Activated naive CD4-positive, alpha-beta T cell treated with anti-CD3 and anti-CD28 coated beads, Interleukin-2, amount 50 U/mL, for 24 hours (primary cell): ENCODE data around the gene SLC28A3.

ENCODE experiments used
- H3K27ac Mint-ChIP-seq: one replicate; pipeline ENCODE4 v1.8.0; 2021; ENCODE audit warnings: mild to moderate bottlenecking, mixed read lengths
- H3K27me3 Mint-ChIP-seq: one replicate; pipeline ENCODE4 v1.8.0; 2021; ENCODE audit warnings: mixed read lengths
- H3K36me3 Mint-ChIP-seq: one replicate; pipeline ENCODE4 v1.8.0; 2021; ENCODE audit warnings: mixed read lengths
- H3K4me1 Mint-ChIP-seq: one replicate; pipeline ENCODE4 v1.8.0; 2021; ENCODE audit warnings: mixed read lengths
- H3K4me3 Mint-ChIP-seq: one replicate; pipeline ENCODE4 v1.8.0; 2021; ENCODE audit warnings: mild to moderate bottlenecking, mixed read lengths
- H3K9me3 Mint-ChIP-seq: one replicate; pipeline ENCODE4 v1.8.0; 2021; ENCODE audit warnings: mixed read lengths

SLC28A3 gene

DNA sequence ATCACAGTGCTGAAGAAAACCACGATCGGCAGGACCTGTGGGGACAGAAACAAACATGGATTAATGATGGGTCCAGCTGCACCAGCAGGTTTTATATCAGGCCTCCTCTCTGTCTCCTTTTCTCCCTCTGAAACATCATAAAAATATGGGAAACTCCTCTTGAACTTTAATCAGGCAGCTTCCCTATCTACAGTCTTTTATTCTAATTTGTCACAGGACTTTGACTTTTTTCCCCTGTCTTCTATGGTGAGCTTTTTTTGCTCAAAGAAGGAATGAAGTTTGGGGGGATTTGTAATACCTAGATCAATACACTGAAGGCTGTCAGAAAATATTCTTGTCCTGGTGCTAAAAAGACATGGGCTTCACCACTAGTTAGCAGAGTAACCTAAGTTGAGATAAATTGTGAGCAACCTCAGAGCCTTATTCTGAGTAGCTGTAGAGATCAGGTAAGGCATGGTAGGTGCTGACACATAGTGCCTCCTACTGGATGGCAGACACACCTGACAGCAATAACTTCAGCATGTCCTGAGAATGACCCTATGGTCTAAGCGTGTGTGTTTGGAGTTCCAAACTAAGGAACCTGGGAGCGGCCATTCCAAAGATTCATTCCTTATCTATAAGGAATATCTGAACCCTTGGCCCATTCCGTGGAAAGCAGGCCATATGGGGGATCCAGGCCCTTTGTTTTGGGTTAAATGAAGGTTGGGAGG is 46.2 kb downstream of the SLC28A3 start:
- peaks cover 60% of the 10 kb centered on the region for H3K4me1 Mint-ChIP-seq
- no peaks in the 10 kb centered on the region for H3K27me3 Mint-ChIP-seq
- H3K9me3 Mint-ChIP-seq: peaks cover 4% of the 10 kb centered on the region
- no peaks in the 10 kb centered on the region for H3K36me3 Mint-ChIP-seq
- H3K27ac Mint-ChIP-seq: peak overlapping the region; percentile 87
- no peak overlapping the region for H3K4me3 Mint-ChIP-seq

DNA sequence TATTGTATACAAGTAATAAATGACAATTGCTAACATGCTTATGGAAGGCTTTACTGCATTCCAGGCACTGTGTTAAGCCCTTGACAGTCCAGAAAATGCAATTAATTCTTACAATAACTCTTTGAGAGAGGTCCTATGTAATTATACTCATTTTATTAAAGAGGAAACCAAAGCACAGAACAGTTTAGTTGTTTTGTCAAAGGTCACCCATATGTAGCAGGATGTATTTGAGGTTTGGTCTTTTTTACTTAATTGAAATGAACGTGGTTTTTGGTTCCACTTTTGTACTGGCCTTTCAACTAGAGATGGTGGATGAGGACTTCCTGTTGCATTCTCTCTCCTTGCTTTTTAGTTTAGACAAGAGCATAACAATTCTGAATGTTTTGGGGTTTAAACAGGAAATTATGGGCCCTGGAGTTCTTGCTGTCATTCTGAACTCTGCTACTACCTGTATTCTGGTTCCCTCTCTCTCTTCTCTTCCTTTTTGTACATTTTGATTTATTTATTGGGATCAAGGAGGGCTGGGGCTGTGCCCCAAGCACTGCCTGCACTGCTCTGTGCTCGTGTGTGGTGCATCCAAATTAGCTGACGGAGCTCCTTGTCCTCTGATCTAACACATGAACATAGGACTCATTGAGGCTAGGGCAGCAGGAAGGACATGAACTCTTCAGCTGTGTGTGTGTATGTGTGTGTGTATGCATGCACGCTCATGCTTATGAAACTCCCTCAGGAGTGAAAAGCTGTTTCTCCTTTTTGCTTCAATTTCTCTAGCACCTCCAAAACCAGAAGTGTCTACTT is 47.4 kb downstream of the SLC28A3 start:
- peaks cover 4% of the 10 kb centered on the region for H3K9me3 Mint-ChIP-seq
- peaks cover 60% of the 10 kb centered on the region for H3K4me1 Mint-ChIP-seq
- H3K27ac Mint-ChIP-seq: peak overlapping the region; percentile 98
- peak overlapping the region; percentile 72 for H3K4me3 Mint-ChIP-seq
- no peaks in the 10 kb centered on the region for H3K36me3 Mint-ChIP-seq
- no peaks in the 10 kb centered on the region for H3K27me3 Mint-ChIP-seq

DNA sequence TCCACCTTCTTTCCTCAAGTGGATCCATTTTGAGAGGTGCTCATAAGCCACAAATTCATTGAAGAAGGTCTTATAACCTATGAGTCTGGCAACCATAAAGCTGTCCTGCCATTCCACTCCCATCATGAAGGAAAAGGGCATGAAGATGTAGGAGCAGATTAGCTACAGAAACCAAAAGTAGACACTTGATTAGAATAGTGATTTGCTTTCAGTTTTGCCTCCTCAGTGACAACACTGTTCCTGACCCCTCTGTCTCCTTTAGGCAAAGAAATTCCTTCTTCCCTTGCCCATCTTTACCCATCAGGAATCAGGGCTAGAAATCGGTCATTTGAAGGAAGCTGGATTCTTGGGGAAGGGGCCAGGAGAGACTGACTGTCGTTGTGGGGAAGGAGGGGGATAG is 55.2 kb downstream of the SLC28A3 start:
- Mint-ChIP-seq H3K27ac (no peak overlapping the region), H3K36me3 (no peaks in the 10 kb centered on the region)

DNA sequence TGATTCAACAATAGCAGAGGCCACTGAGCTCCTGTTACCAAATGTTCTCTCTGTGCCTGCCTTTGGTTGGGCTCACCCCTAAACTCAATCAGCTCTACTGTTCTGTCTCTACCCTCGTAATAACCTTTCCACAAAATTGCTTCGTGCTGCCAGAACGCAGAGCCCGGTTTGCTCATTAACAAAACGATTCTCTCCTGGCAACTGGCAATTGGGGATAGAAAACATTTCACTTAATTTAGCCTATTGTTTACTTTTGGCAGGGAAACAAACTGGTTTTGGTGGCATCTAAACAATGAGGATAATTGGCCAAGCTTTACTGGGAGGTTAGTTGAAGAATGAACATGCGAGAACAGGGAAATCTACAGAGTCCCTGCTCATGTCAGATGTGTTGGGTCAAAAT is 56.6 kb downstream of the SLC28A3 start:
- Mint-ChIP-seq H3K4me3 (no peak overlapping the region), H3K36me3 (no peaks in the 10 kb centered on the region), H3K9me3 (no peaks in the 10 kb centered on the region), H3K27ac (no peak overlapping the region), H3K27me3 (no peaks in the 10 kb centered on the region), H3K4me1 (peaks cover 10% of the 10 kb centered on the region)

More for the DNA sequence above, 55.2 kb downstream of the SLC28A3 start:
- Mint-ChIP-seq H3K4me3 (no peak overlapping the region), H3K9me3 (no peaks in the 10 kb centered on the region), H3K27me3 (no peaks in the 10 kb centered on the region), H3K4me1 (peaks cover 10% of the 10 kb centered on the region)

DNA sequence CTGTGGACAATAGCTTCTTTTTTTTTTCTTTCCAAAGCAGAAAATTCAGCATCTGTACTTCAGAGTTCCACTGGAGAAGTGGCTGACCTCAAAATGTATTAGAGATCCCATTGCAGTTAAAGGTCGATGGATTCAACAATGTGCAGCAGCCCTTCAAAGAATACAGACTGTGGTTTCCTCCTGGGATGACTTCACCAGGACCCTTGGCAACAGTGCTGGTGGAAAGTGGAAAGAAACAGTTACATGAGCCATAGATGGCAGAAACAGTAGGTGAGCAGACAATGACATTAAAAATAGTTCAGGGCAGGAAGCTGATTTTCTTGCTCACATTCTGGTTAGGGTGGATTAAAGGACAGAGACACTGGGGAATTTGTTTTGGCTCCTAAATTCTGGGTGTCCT is 62.4 kb downstream of the SLC28A3 start:
- no peaks in the 10 kb centered on the region for H3K9me3 Mint-ChIP-seq
- H3K27me3 Mint-ChIP-seq: peaks cover 9% of the 10 kb centered on the region
- no peak overlapping the region for H3K27ac Mint-ChIP-seq
- H3K36me3 Mint-ChIP-seq: peaks cover 2% of the 10 kb centered on the region
- H3K4me1 Mint-ChIP-seq: no peaks in the 10 kb centered on the region
- H3K4me3 Mint-ChIP-seq: no peak overlapping the region

DNA sequence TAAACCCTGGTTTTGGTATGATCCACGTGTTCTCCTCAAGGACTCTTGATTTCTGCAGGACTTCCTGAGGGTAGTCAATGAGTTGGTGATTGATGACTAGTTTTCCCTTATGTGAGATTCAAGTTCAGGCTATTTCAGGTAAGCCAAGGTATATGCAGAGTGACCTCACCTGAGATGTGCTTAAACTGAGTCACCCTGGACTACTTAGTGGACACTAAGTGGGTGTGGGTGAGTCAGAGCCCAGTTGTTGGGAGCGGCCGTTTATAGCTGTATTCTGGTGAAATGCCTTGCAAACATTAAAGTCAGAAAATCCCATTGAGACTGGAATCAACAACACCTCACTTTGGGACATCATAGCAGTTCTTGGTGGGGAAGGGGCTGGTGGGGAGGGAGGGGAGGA is 62.9 kb downstream of the SLC28A3 start:
- Mint-ChIP-seq H3K4me1 (no peaks in the 10 kb centered on the region), H3K27me3 (peaks cover 11% of the 10 kb centered on the region), H3K27ac (no peak overlapping the region), H3K36me3 (peaks cover 2% of the 10 kb centered on the region), H3K9me3 (no peaks in the 10 kb centered on the region), H3K4me3 (no peak overlapping the region)

DNA sequence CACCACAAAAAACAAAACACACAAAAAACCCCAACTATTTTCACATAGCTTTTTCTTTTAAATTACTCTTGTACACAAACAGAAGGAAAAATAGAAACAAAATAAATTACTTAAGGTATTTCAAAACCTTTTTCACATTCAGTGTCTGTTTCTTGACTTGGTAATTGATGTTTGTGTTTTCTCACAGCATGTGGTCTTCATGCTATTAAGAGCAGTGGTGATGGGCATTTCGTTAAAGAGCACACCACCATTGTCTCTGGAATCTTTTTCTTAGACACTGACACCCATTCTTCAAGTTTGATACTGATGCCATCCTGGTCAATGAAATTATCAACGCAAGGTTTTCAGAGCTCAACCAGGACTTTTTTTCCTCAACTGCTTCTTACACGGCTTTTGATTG is 63.8 kb downstream of the SLC28A3 start:
- Mint-ChIP-seq H3K27ac (no peak overlapping the region), H3K9me3 (no peaks in the 10 kb centered on the region), H3K4me1 (no peaks in the 10 kb centered on the region), H3K36me3 (peaks cover 2% of the 10 kb centered on the region), H3K27me3 (peaks cover 12% of the 10 kb centered on the region), H3K4me3 (no peak overlapping the region)

DNA sequence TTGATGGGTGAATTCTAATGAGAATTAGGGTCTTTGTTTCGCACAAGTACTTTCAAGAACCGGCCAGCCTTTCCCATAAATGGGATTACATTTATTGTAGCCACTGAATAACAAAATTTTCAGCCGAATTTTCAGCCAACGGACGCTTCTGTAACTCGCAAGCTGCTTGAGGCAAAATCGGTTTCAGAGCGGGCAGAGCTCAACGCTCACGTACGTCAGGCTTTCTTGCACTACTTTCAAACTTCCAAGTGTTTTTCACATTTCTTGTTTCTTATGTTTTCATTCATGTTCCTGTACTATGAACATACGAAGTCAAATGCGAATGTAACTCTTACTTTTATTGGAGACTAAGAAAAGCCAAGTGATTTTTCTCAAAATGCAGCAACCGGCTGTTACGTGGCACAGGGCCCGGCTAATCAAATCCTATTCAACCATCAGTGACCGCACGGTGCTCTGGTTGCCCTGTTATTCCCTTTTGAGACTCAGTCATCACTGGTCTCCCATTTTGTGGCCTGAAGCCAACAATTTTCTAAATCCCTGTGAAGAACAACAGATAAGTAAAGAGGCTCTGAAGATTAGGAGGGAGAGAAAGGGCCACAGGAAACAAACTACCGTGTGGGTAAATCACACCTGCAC is 68.5 kb downstream of the SLC28A3 start:
- peaks cover 19% of the 10 kb centered on the region for H3K27me3 Mint-ChIP-seq
- H3K9me3 Mint-ChIP-seq: no peaks in the 10 kb centered on the region
- no peak overlapping the region for H3K27ac Mint-ChIP-seq

DNA sequence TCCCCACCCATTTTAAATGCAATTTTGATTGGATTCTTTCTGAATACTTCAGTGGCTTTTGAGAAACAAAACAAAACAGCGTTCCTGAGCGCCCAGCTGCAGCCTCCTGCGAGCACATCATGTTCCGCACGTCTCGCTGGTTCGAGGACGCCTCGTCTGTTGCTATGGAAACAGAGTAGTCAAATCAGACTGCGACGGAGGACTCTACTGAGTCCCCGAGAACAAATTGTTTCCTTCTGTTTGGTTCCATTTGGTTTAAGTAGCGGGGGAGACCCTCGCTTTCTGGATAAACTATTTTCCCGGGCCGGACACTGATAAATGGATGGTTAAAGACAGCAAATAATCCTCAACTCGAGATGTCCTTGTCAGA is 69.0 kb downstream of the SLC28A3 start:
- H3K27me3 Mint-ChIP-seq: peaks cover 19% of the 10 kb centered on the region
- no peak overlapping the region for H3K27ac Mint-ChIP-seq

More for the DNA sequence above, 68.5 kb downstream of the SLC28A3 start:
- Mint-ChIP-seq H3K36me3 (peaks cover 2% of the 10 kb centered on the region), H3K4me1 (peaks cover 7% of the 10 kb centered on the region), H3K4me3 (peak overlapping the region; percentile 67)

DNA sequence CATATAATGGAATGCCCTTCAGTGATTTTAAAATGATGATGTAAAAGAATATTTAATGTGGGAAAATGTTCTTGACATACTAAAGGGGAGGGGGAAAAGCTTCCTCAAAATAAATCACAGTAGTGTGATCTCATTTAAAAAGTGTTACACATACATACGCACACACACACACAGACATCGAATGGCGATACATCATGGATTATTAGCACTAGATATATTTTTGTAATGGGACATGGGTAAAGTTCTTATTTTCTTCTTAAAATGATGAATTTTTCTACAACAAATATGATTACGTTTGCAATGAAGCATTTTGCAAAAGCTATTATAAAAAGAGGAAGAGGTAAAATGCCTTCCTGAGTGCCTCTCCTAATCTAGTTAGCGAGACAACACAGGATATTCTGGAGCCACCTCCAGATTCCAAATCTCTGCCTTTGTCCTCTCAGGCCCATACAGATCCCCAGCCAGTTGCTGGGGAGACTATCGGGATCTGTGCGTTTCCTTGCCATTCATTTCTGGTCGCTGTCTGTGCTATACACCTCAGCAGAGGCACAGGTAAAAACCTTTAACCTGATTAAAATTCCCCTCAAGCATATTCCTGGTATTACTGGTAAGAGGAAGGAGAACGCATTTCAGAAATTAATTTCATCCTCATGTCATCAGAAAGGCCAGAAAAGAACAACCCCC is 69.6 kb downstream of the SLC28A3 start:
- Mint-ChIP-seq H3K36me3 (peaks cover 2% of the 10 kb centered on the region), H3K27ac (no peak overlapping the region), H3K4me1 (peaks cover 17% of the 10 kb centered on the region), H3K27me3 (peaks cover 19% of the 10 kb centered on the region), H3K4me3 (peak overlapping the region; percentile 67), H3K9me3 (no peaks in the 10 kb centered on the region)

More for the DNA sequence above, 69.0 kb downstream of the SLC28A3 start:
- no peaks in the 10 kb centered on the region for H3K9me3 Mint-ChIP-seq
- H3K4me1 Mint-ChIP-seq: peaks cover 11% of the 10 kb centered on the region
- peak overlapping the region; percentile 67 for H3K4me3 Mint-ChIP-seq
- H3K36me3 Mint-ChIP-seq: peaks cover 2% of the 10 kb centered on the region

DNA sequence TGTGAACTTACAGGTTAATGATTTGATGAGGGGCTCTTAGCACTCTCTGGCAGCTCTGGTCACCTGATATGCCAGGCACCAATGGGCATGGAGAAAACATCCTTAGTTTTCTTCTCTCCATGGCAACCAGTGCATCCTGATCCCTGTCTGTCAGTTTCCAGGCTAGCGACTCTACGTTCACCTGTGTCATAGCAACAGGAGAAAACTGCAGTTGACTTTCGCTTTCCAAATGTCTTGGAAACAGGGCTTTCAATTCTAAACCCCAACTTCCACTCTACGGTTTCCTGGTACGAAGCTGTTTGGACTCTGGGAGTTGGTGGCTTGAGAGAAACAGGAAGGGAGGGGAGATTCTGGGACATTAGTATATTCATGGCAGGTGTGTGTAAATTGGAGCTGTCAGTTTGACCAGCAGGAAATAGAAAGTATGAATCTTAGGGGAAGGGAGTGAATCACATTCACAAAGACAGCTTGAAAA is 74.4 kb downstream of the SLC28A3 start:
- Mint-ChIP-seq H3K4me3 (no peak overlapping the region), H3K9me3 (no peaks in the 10 kb centered on the region), H3K27me3 (peaks cover 3% of the 10 kb centered on the region), H3K27ac (peak overlapping the region; percentile 74), H3K4me1 (peaks cover 14% of the 10 kb centered on the region), H3K36me3 (no peaks in the 10 kb centered on the region)

DNA sequence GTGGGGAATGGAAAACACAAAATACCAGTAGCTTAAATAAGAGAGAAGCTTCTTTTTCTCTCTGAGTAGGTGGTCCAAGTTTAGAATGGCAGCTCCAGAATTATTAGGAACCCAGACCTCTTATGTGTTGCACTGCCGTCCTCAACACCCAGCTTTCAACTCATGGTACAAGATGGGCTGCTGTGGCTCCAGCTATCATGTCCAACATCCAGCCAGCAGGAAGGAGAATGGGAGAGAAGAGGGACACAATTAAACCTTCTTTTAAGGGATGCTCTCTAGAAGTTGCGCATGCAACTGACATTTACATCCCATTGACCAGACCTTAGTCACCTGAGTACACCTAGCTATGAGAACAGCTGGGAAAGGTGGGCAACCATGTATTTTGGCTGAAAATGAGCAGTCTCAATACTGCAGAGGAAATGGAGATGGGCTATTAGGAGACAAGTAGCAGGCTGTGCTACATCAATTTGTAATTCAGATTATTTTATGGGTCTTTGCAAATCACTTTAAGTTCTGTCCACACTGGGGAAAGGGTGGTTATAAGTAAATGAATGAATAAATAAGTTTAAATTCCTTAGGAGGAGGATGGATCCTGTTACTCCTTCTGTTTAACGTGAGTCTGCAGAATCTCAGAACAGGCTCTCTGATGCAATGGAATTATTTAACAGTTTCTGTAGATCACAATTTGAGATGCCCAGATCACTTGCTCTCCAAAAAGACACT is 76.1 kb downstream of the SLC28A3 start:
- H3K9me3 Mint-ChIP-seq: no peaks in the 10 kb centered on the region
- no peaks in the 10 kb centered on the region for H3K36me3 Mint-ChIP-seq
- no peaks in the 10 kb centered on the region for H3K27me3 Mint-ChIP-seq
- H3K4me3 Mint-ChIP-seq: no peak overlapping the region
- H3K4me1 Mint-ChIP-seq: peaks cover 12% of the 10 kb centered on the region
- peak overlapping the region; percentile 30 for H3K27ac Mint-ChIP-seq

DNA sequence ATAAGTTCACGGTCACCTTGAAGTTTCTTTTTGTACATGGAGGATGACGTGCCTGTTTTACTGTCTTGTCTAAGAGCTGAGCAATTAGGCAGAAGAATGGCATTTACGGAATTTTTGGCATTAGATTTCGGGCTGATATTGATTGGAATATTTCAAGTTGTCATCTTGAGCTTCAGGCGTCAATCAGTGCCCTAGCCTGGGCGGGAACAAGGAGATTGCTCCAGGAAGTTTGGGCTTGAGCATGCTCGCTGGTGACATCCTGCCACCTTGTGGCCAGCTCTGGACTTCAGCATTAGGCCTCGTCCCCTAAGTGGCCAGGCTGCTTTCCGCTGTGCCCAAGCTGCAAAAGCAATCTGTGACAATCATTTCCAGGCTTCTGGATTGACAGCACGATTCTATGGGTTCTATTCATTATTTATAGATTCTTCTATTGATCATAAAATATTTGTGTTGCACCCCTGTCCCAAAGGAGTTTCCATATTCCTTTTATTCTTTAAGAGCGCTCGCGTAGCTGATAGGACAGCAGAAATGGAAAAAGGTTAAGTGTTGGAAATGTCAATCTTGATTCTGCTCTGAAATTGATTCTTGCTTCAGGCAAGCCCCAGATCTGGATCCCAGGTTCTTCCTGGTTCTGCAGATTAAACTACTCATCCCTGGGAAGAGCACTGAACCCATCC is 79.3 kb downstream of the SLC28A3 start:
- Mint-ChIP-seq H3K4me3 (no peak overlapping the region), H3K36me3 (no peaks in the 10 kb centered on the region), H3K9me3 (no peaks in the 10 kb centered on the region), H3K27me3 (no peaks in the 10 kb centered on the region), H3K27ac (no peak overlapping the region), H3K4me1 (peaks cover 5% of the 10 kb centered on the region)

DNA sequence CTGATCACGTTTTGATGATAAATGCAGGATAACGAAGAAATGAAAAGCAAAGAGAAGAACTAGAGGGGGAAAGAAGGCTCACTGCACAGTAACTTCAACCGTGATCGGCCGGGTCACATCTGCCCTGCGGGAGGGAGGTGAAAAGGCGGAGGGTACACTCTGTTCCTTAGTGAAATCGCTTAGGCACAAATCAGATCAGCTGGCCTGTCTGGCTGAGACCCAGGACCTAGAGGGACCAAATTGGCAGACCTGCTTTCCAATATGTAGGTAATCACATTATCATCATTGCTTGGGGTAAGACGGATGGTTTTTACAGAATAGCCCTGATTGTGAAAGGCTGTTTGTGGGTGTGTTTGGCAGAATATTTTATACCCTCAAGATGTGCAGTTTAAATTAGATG is 82.2 kb downstream of the SLC28A3 start:
- H3K36me3 Mint-ChIP-seq: no peaks in the 10 kb centered on the region
- peak overlapping the region; percentile 19 for H3K27ac Mint-ChIP-seq
- no peaks in the 10 kb centered on the region for H3K9me3 Mint-ChIP-seq
- H3K4me3 Mint-ChIP-seq: no peak overlapping the region
- H3K4me1 Mint-ChIP-seq: no peaks in the 10 kb centered on the region
- H3K27me3 Mint-ChIP-seq: no peaks in the 10 kb centered on the region
